Coronary artery (tissue), 2 donors: ENCODE results near the gene KRTAP5-5.

Source experiments
- DNase-seq: peaks from one replicate; pipeline ENCODE4 v3.0.0-alpha.2; 2017; ENCODE audit warnings: low spot score
- H3K27ac ChIP-seq, 2 donors: fragments of 200-600 bp; sonication (generic); one replicate each; pipeline ENCODE4 v1.5.1; 2016 to 2019
- H3K4me3 ChIP-seq: fragments of 200-600 bp; sonication (generic); 2 replicates; pipeline ENCODE4 v1.5.1; 2016; ENCODE audit warnings: mild to moderate bottlenecking, moderate library complexity
- TF ChIP-seq, protein P1 (sequence below): fragments of 200-600 bp; sonication (generic); IDR thresholded peaks from one replicate; pipeline ENCODE4 v1.5.1; 2019; ENCODE audit warnings: antibody characterized with exemption

The KRTAP5-5 gene

DNA sequence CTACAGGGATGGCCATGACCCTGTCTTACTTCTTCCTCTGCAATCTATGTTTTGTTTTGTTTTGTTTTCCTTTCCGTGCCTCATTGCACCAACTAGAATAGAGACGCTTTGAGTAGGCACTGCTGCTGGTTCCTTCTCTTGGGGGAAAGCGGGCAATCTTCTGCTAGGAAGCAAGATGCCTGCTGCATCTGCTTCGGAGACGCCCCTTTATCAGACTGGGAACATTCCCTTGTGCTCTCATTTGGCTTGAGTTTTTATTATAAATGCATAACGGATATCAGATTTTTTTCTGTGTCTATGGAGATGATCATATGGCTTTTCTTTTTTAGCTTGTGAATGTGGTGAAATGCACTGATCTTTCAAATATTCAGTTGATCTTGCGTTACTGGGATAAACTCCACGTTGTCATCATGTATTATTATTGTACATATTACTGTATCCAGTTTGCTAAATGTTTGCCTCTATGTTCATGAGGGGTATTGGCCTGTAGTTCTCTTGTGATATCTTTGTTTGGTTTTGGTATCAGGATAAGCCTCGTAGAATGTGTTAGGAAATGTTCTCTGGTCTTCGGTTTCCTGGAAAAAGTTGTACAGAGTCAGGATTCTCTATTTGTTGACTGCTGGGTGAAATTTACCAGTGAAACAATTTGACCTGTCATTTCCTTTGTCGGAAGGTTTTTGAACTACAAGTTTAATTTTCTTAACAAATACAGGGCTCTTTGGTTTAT lies 44.0 kb downstream of the KRTAP5-5 start:
- Histone ChIP-seq H3K27ac (no peak overlapping the region), H3K4me3 (no peak overlapping the region)
- no peak for DNase-seq
- TF ChIP-seq, protein P1, sequence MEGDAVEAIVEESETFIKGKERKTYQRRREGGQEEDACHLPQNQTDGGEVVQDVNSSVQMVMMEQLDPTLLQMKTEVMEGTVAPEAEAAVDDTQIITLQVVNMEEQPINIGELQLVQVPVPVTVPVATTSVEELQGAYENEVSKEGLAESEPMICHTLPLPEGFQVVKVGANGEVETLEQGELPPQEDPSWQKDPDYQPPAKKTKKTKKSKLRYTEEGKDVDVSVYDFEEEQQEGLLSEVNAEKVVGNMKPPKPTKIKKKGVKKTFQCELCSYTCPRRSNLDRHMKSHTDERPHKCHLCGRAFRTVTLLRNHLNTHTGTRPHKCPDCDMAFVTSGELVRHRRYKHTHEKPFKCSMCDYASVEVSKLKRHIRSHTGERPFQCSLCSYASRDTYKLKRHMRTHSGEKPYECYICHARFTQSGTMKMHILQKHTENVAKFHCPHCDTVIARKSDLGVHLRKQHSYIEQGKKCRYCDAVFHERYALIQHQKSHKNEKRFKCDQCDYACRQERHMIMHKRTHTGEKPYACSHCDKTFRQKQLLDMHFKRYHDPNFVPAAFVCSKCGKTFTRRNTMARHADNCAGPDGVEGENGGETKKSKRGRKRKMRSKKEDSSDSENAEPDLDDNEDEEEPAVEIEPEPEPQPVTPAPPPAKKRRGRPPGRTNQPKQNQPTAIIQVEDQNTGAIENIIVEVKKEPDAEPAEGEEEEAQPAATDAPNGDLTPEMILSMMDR, result no peak

DNA sequence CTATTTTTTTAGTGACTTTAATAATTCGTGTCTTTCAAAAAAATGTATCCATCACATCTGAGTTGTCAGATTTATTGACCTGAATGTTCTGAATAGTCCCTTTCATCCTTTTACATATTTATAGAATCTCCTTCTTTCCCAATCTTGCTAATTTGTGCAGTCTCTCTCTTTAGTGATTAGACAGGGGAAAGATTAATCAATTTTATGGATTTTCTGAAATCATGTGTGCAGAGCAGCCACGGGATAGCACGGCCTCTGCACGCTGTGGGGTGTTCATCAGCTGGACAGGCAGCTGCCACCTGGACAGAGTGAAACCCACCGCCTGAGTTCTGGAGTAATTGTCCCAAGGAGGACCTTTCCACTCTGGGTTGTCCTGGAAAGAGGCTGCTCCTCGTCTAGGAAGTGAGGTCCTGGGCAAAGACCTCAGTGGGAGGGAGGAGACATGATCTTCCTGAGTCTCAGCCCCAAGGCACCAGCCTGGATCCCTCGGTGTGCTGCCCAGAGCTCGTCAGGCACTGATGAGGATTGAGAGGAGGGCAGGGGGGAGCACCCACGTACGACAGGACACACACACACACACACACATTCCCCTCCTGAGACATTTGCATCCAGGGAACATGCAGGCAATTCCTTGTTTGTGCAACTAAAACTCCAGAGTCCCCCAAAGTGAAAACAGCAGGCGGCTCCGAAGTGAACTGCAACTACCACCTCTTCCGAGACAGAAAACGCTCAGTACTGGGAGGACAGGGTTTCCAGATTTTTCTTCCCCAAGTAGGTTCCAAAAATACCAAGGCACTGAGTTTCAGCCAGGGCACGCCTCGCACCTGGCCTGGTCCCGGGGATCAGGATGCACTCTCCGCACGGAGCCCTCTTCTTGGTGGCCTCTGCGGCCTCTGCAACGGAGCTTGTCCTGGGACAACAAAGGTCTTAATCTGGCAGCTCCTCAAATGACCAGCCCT lies 44.9 kb downstream of the KRTAP5-5 start:
- H3K27ac ChIP-seq, result no peak overlapping the region
- TF ChIP-seq, protein P1, result no peak
- DNase-seq, result no peak
- no peak overlapping the region for H3K4me3 ChIP-seq

DNA sequence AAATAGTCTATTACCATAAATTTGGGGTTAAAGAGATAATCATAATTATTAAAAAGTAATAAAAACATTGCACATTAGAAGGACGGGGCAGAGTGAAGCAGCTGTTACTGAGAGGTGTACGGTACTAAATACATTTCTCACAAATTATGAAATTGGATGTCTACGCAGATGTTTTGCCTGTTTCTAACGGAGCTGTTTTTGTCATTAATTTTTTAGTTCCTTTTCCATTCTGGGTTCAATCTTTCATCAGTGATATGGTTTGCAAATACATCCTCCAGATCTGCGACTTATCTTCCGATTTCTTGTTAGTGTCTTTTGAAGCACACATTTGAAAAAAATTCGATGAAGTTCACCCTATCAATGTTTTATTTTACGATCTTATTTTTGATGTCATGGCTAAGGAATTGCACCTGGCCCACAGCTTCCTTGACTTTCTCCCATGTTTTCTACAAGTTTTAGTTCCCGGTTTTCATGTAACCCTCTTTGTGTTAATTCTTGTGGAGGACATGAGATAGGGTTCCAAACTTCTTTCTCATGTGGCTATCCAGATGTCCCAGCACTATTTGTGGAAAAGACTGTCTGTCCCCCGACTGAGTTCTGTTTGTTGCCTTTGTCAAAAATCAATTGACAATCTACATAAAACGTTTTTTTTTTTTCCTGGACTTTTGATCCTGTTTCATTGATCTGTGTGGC lies 46.1 kb downstream of the KRTAP5-5 start:
- DNase-seq, result no peak
- TF ChIP-seq, protein P1, result no peak
- H3K27ac ChIP-seq, result no peak overlapping the region
- H3K4me3 ChIP-seq, result no peak overlapping the region

DNA sequence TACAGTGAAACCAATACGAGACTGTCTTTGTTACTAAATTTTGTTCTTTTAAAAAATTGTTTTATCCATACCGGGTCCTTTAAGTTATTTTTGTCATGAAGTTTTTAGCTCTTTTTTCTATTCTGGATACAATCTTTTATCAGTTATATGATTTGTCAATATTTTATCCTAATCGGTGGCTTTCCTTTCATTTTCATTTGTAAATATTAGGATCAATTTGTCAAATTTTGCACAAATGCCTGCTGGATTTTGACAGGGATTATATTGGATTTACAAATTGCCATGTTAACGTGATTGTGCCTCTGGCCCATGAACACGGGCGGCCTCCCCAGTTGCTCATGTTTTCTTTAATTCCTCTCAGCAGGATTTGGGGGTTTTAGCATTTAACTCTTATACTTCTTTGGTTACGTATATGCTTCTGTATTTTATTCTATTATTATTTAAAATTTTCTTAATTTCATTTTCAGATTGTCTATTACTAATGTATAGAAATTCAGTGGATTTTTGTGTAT lies 46.7 kb downstream of the KRTAP5-5 start:
- TF ChIP-seq, protein P1, result no peak
- no peak overlapping the region for H3K4me3 ChIP-seq
- DNase-seq, result no peak
- no peak overlapping the region for H3K27ac ChIP-seq

DNA sequence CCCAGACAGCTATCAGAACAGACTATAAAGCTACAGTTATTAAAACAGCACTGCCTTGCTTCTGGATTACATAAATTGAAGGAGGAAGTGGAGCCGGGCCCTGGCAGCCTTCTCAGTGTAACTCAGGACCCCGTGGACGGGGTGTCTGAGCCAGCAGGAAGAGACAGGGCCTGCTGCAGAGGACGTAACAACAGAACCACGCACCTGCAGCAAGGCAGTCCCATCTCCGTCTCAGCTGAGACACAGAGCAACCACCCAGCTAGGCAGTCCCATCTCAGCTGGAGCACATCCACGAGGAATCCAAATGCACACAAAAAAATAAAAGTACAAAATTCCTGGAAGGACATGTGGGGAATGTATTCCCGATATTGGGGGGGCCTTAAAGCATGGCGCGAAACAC lies 50.3 kb downstream of the KRTAP5-5 start:
- no peak for DNase-seq
- TF ChIP-seq, protein P1, result no peak
- H3K27ac ChIP-seq, result no peak overlapping the region
- no peak overlapping the region for H3K4me3 ChIP-seq
